ENCODE data around the gene TMED7.

TMED7 gene

DNA sequence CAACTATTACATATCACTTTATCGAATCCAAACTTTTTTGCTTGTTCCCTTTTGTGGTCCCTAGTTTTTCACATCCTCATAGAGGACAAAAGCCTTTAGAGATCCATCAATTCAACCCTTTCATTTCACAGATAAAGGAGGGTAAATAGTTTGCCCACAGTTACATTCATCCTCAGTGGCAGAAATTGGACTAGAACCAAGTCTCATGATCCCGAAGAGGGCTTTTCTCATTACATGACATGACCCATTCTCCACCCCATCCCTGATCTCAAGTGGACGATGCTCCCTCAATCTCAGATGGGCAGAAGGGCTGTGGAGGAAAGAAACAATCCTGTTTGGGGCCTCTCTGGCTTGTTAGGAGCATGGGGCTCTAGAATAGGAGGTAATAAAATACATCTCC, 46.6 kb downstream of the TMED7 start:
- no peak for DNase-seq

GRCh38 chr5:115578657-115579056, 47.2 kb downstream of the TMED7 start:
- DNase-seq, result no peak

DNA sequence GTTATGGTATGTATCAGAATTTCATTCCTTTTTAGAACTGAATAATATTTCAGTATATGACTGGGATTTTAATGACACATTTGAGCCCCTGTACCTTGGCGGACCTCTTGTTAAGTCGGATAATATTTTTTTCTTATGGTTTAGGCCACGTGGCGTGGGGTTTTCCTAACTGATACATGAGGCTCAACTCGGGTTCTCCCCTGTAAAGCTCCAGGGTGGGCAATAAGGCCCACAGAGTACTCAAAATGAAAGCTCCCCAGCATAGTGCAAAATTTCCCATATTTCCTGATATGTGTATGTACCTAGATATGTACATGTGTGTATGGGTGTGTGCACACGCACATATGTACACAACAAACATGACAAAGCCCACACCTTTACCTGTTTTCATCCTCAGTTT, 48.1 kb downstream of the TMED7 start:
- DNase-seq, result no peak

DNA sequence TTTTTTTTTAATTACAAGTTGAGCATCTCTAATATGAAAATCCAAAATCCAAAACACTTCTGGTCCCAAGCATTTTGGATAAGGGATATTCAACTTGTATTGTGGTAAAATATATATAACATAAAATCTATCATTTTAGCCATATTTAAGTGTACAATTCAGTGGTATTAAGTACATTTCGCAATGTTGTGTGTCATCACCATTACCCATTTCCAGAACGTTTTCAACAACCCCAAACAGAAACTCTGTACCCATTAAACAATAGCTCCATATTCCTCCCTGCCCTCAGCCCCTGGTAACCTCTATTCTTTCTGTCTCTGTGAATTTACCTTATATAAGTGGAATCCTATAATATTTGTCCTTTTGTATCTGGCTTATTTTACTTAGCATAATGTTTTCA, 48.5 kb downstream of the TMED7 start:
- DNase-seq, result no peak

DNA sequence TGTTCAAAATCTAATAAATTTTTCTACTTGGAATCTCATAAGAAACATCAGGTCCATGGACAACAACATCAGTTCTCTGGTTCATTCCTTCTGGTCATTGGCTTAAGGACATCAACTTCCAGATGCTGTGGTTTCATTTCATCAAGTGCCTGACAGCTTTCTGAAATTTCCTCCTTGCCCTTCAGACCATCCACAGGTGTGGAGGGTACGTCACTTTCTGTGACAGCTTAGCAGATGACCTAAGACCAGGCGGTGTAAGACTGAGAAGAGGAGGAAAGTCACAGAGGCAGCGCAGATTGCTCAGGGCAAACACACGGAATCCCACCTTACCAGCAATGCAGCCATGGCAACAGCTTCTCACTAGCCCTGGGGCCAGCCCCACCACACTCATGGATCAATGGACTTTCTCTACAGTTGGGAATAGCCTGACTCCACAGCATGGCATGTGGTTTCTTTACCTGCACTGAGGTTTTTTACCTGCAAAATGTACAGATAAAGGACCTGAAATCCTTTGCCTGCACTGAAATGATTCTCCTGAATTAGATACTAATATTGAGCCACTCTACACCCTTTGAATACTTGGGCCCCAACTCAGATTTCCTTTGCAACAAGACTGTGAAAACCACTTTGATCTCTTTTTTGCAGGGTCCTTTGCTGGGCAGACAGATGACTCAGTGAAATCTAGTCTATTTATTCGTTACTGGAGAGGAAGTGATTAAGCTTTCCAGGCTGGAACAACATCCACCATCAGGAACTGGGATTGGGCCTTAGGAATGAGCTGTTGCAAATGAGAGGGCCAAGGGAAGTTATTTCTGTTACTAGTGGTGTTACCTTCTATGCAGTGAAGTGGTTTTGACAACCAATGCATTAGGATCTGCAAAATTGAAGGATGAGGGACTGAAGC, 50.4 kb downstream of the TMED7 start:
- no peak for DNase-seq

- no peak for DNase-seq
Observed at GRCh38 chr5:115573133-115573532, 52.7 kb downstream of the TMED7 start.

DNA sequence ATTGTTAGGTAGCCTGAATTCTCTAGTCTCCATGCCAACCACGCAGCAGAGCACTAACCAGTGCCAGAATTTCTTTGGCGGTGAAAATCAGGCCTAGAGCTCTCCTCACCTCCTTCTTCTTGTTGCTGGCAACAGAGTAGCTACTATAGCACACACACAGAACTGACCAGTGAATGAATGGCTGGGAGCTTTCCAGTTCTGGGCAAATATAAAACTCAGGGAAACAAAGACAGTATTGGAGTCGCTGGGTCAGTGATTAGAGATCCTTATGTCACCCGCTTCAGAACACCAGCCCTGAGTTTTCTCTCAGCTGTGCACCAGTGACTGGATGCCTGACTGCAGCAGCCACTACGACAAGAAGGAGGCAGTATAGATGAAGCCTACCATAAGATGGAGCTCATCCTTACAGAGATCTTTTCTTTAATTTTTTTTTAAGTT, 54.4 kb downstream of the TMED7 start:
- DNase-seq, result no peak

DNA sequence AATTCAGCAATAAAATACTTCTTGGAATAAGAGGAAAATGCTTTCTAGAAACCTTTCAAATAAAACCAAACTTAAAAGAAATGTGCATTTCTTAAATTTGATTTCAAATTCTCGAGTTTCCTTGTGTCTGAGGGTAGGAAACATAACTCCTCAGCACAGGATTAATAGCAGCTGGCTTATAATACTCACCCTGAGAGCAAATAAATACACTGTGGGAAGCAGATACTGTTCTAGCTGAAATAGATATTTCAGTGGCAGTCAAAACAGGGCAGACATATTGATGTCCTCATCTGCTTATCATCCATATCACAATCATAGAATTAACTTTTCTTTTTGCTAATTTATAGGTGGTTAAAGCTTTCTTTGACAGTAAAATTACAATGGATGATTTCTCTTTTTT, 57.2 kb downstream of the TMED7 start:
- no peak for DNase-seq

- no peak for DNase-seq
Observed at GRCh38 chr5:115565233-115565632, 60.6 kb downstream of the TMED7 start.

Data from RPMI8226 (cell line).